Measurements from ENCODE around the gene PARP14. TPM values are rescaled to one million over a fixed set of nuclear protein-coding genes. Genes with fewer than 3 reads are reported as not detected.

PARP14 gene
- total and polyA plus RNA-seq, 10 of the 15 experiments (the other 5 are each of a cell fraction or from before 2014, with no cell fraction given): 21.6 to 189 (median 92.7) TPM

GRCh38 chr3:122760453-122761271 is 80.0 kb downstream of the PARP14 start:
- ChIA-PET SMC1A (ENCODE audit: uncharacterized antibody, unreplicated experiment) (interaction anchor here (1.2 to 1.6 kb wide), 2 partner anchors 11 to 13 kb away, joined by 3 to 4 read pairs; no protein-coding TSS in a partner anchor), RAD21 (ENCODE audit: unreplicated experiment) (interaction anchor here (1.1 to 1.6 kb wide), 2 partner anchors 10 to 268 kb away, joined by 3 to 4 read pairs; no protein-coding TSS in a partner anchor), POLR2A (no interaction called here), CTCF (interaction anchor here (1.3 to 4.9 kb wide), 3 partner anchors 9 to 268 kb away, joined by 3 to 23 read pairs (median 3); no protein-coding TSS in a partner anchor)
- in situ Hi-C loops (cut with MboI) (no loop called here), intact Hi-C loops (cut with micrococcal nuclease; ENCODE audit: unreplicated experiment) (no loop called here)
- Histone ChIP-seq H3K36me3 (ENCODE audit: control insufficient read depth in 2 of 2, insufficient read depth in 2 of 2, low read length in 1 of 2) (no peaks in the 10 kb centered on the region; a peak in 1 of 4 replicates), H3K79me2 (ENCODE audit: control insufficient read depth, insufficient read depth, low read length) (no peaks in the 10 kb centered on the region), H3K27ac (ENCODE audit: control insufficient read depth, insufficient read depth) (no peak overlapping the region), H3K4me2 (ENCODE audit: control insufficient read depth, insufficient read depth) (no peak overlapping the region), H4K20me1 (ENCODE audit: control insufficient read depth, insufficient read depth) (no peaks in the 10 kb centered on the region), H3K4me3 (no peak overlapping the region), H3K9ac (ENCODE audit: control insufficient read depth, insufficient read depth, low read length) (no peak overlapping the region), H3K9me3 (replicated peaks; ENCODE audit: control insufficient read depth, insufficient read depth, low read length) (no peaks in the 10 kb centered on the region), H2AFZ (ENCODE audit: control insufficient read depth, low read depth, low read length) (no peak overlapping the region), H3K4me1 (ENCODE audit: control insufficient read depth, insufficient read depth, low read length) (no peaks in the 10 kb centered on the region), H3K27me3 (replicated peaks in 1 of 2; ENCODE audit: control insufficient read depth in 2 of 2, insufficient read depth in 2 of 2, low read length in 1 of 2) (no peaks in the 10 kb centered on the region)
- 100% methylated on average over 3 of the region's 3 CpGs for WGBS (ENCODE audit: insufficient coverage, insufficient replicate concordance, low lambda C conversion rate, missing lambda C conversion rate)
- DNase-seq (ENCODE audit: low read depth, low spot score): no peak
- BruUV-seq (replicated peaks): no TSS peak
- ATAC-seq: no peak
- no peak for FAIRE-seq
- TF ChIP-seq CHD4 (IDR thresholded peaks at IDR 0.05) (no peak), SKIL (IDR thresholded peaks at IDR 0.05; ENCODE audit: low read depth, poor library complexity, severe bottlenecking) (no peak), WRNIP1 (IDR thresholded peaks at IDR 0.05; ENCODE audit: borderline replicate concordance, low read depth, low read length) (no peak), PAX5 (IDR thresholded peaks at IDR 0.05; ENCODE audit: borderline replicate concordance, low read depth, low read length) (no peak), PRDM15 (CRISPR knock-in tag; IDR thresholded peaks at IDR 0.05) (no peak), ATF7 (IDR thresholded peaks at IDR 0.05; ENCODE audit: low read depth) (no peak), NFYB (IDR thresholded peaks at IDR 0.05; ENCODE audit: insufficient read depth, low read depth, low read length) (no peak), E2F8 (IDR thresholded peaks at IDR 0.05; ENCODE audit: low read depth, partially characterized antibody) (no peak), NFIC (IDR thresholded peaks at IDR 0.05; ENCODE audit: low read depth, low read length) (no peak), PML (IDR thresholded peaks at IDR 0.05; ENCODE audit: low read length) (no peak), FOS (IDR thresholded peaks at IDR 0.05; ENCODE audit: borderline replicate concordance, extremely low read depth, insufficient read length) (no peak), POLR2A (IDR thresholded peaks at IDR 0.05; ENCODE audit: low read depth, low read length) (no peak), IRF3 (IDR thresholded peaks at IDR 0.05) (no peak), RAD51 (IDR thresholded peaks at IDR 0.05) (no peak)

Measured in GM12878 (cell line).